H1 (cell line): ENCODE measurements around the gene MEGF9. TPM values are rescaled to one million over a fixed set of nuclear protein-coding genes. Genes with fewer than 3 reads are reported as not detected.
"Not testable (repeated sequence)": the region's sequence is repeated elsewhere in the genome, so short reads cannot be mapped to it uniquely, and the experiment has no call there.

Experiments used
- CTCF ChIA-PET: fragments of 300-600 bp; sonication (Branson Sonifier 250); formaldehyde crosslinking; loops from one replicate; lab custom pipeline; 2021; ENCODE audit not compliant: partially characterized antibody; lab: Charles Lee
- POLR2A ChIA-PET: fragments of 300-600 bp; sonication (Branson Sonifier 250); formaldehyde crosslinking; loops from one replicate; lab custom pipeline; 2021; ENCODE audit warnings: inconsistent platforms; ENCODE audit not compliant: partially characterized antibody; lab: Charles Lee
- DNase-seq, 2 experiments: peaks; one replicate each; pipeline versions ENCODE4 v3.0.0 to v3.0.0-alpha.2; 2010 to 2022; ENCODE audit warnings: low spot score in 2 of 2, low read depth in 1 of 2, mixed read lengths in 1 of 2
- FAIRE-seq: peaks from 2 replicates; lab custom pipeline; 2011; peaks lifted over from hg19 to GRCh38; lab: Jason Lieb, UNC
- H2AFZ ChIP-seq: 2 replicates; pipeline ENCODE4 v1.8.1; 2012; ENCODE audit warnings: low read length, inconsistent platforms
- H2AK5ac ChIP-seq: 2 replicates; pipeline ENCODE4 v1.6.1; 2013; ENCODE audit warnings: low read depth, low read length
- H2BK120ac ChIP-seq: replicated peaks from 2 replicates; pipeline ENCODE3; 2013; ENCODE audit warnings: low read depth, low read length, inconsistent platforms
- H2BK12ac ChIP-seq: 2 replicates; pipeline ENCODE4 v1.6.1; 2013; ENCODE audit warnings: low read depth, low read length
- H2BK15ac ChIP-seq: 2 replicates; pipeline ENCODE4 v1.6.1; 2013; ENCODE audit warnings: low read length
- H2BK20ac ChIP-seq: 2 replicates; pipeline ENCODE4 v1.6.1; 2013; ENCODE audit warnings: low read length
- H2BK5ac ChIP-seq: 2 replicates; pipeline ENCODE4 v1.6.1; 2013; ENCODE audit warnings: low read depth, low read length
- H3K14ac ChIP-seq: 2 replicates; pipeline ENCODE4 v1.6.1; 2013; ENCODE audit warnings: inconsistent platforms; ENCODE audit not compliant: insufficient read length
- H3K18ac ChIP-seq: 2 replicates; pipeline ENCODE4 v1.6.1; 2013; ENCODE audit warnings: low read length; ENCODE audit errors: extremely low read depth
- H3K23ac ChIP-seq: 2 replicates; pipeline ENCODE4 v1.6.1; 2013; ENCODE audit warnings: inconsistent platforms; ENCODE audit not compliant: insufficient read length
- H3K23me2 ChIP-seq: 2 replicates; pipeline ENCODE4 v1.6.1; 2013; ENCODE audit warnings: low read depth, low read length
- H3K27ac ChIP-seq: 2 replicates; pipeline ENCODE4 v1.6.1; 2011; ENCODE audit warnings: low read depth, low read length, inconsistent platforms
- H3K27me3 ChIP-seq, 4 experiments: replicated peaks in 1 of 4; 1 replicate in 1 of 4; 2 replicates in 3 of 4; pipeline versions ENCODE4 v1.6.1 to v1.8.1; 2011 to 2013; ENCODE audit warnings: low read length in 3 of 4, mild to moderate bottlenecking in 3 of 4, inconsistent platforms in 2 of 4, mixed read lengths in 2 of 4, moderate library complexity in 1 of 4; ENCODE audit not compliant: control insufficient read depth in 3 of 4, insufficient read depth in 3 of 4; ENCODE audit errors: extremely low read depth in 1 of 4
- H3K36me3 ChIP-seq, 4 experiments: 2 replicates each; pipeline versions ENCODE4 v1.6.1 to v1.8.1; 2011 to 2013; ENCODE audit warnings: mild to moderate bottlenecking in 4 of 4, low read length in 3 of 4, moderate library complexity in 2 of 4, control low read depth in 1 of 4, inconsistent platforms in 1 of 4; ENCODE audit not compliant: insufficient read depth in 4 of 4, control insufficient read depth in 2 of 4
- H3K4ac ChIP-seq: replicated peaks from 2 replicates; pipeline ENCODE3; 2013; ENCODE audit warnings: low read length, low read depth, mixed read lengths, inconsistent platforms; ENCODE audit not compliant: insufficient read length
- H3K4me1 ChIP-seq, 4 experiments: replicated peaks in 1 of 4; 1 replicate in 1 of 4; 2 replicates in 3 of 4; pipeline versions ENCODE4 v1.6.1 to v1.8.1; 2011 to 2013; ENCODE audit warnings: low read length in 3 of 4, inconsistent platforms in 2 of 4, mixed read lengths in 1 of 4; ENCODE audit not compliant: insufficient read depth in 4 of 4, control insufficient read depth in 3 of 4
- H3K4me2 ChIP-seq, 2 experiments: 2 replicates each; pipeline versions ENCODE4 v1.6.1 to v1.8.1; 2011 to 2013; ENCODE audit warnings: low read depth in 2 of 2, low read length in 2 of 2, control low read depth in 1 of 2, inconsistent platforms in 1 of 2, mild to moderate bottlenecking in 1 of 2; ENCODE audit not compliant: insufficient read depth in 1 of 2
- H3K4me3 ChIP-seq, 4 experiments: fragments of 200-600, 300-600 bp in 1 of 4; sonication (generic), shearing (Covaris generic), sonication (Bioruptor Twin) in 1 of 4; 2 replicates each; pipeline versions ENCODE4 v1.5.1 to v1.8.1; 2011 to 2016; ENCODE audit warnings: low read length in 4 of 4, low read depth in 3 of 4, control low read depth in 2 of 4, inconsistent platforms in 2 of 4, mild to moderate bottlenecking in 2 of 4, mixed read lengths in 1 of 4, moderate library complexity in 1 of 4; ENCODE audit not compliant: insufficient read depth in 2 of 4; ENCODE audit errors: extremely low read depth in 1 of 4
- H3K56ac ChIP-seq: replicated peaks from 2 replicates; pipeline ENCODE3; 2013; ENCODE audit warnings: low read depth, mild to moderate bottlenecking, mixed read lengths, low read length, inconsistent platforms; ENCODE audit not compliant: insufficient read length
- H3K79me1 ChIP-seq: 2 replicates; pipeline ENCODE4 v1.6.1; 2013; ENCODE audit warnings: low read depth, low read length, control low read depth
- H3K79me2 ChIP-seq, 2 experiments: 2 replicates each; pipeline versions ENCODE4 v1.6.1 to v1.8.1; 2012 to 2013; ENCODE audit warnings: low read length in 2 of 2, mild to moderate bottlenecking in 2 of 2, inconsistent platforms in 1 of 2; ENCODE audit not compliant: insufficient read depth in 2 of 2, control insufficient read depth in 1 of 2
- H3K9ac ChIP-seq, 4 experiments: replicated peaks in 1 of 4; 1 replicate in 1 of 4; 2 replicates in 3 of 4; pipeline versions ENCODE4 v1.6.1 to v1.8.1; 2011 to 2013; ENCODE audit warnings: low read depth in 3 of 4, low read length in 3 of 4, control low read depth in 2 of 4, mild to moderate bottlenecking in 2 of 4, moderate library complexity in 2 of 4, inconsistent platforms in 1 of 4; ENCODE audit errors: extremely low read depth in 1 of 4
- H3K9me3 ChIP-seq, 2 experiments: 2 replicates each; pipeline versions ENCODE4 v1.6.1 to v1.8.1; 2012 to 2013; ENCODE audit warnings: mild to moderate bottlenecking in 2 of 2, moderate library complexity in 2 of 2, control low read depth in 1 of 2, inconsistent platforms in 1 of 2, low read depth in 1 of 2, low read length in 1 of 2, mixed read lengths in 1 of 2; ENCODE audit not compliant: insufficient read depth in 2 of 2
- H4K20me1 ChIP-seq, 2 experiments: replicated peaks in 1 of 2; 2 replicates each; pipeline versions ENCODE3 to v1.8.1; 2011 to 2013; ENCODE audit warnings: inconsistent platforms in 2 of 2, low read length in 2 of 2, mild to moderate bottlenecking in 1 of 2; ENCODE audit not compliant: insufficient read depth in 2 of 2, control insufficient read depth in 1 of 2
- H4K5ac ChIP-seq: 2 replicates; pipeline ENCODE4 v1.6.1; 2013; ENCODE audit warnings: low read length, low read depth, mixed read lengths, inconsistent platforms; ENCODE audit not compliant: insufficient read length
- H4K8ac ChIP-seq: 2 replicates; pipeline ENCODE4 v1.8.0; 2013; ENCODE audit warnings: mild to moderate bottlenecking, moderate library complexity, low read length, inconsistent platforms; ENCODE audit not compliant: insufficient read depth; ENCODE audit errors: extremely low read depth
- H4K91ac ChIP-seq: replicated peaks from 2 replicates; pipeline ENCODE3; 2013; ENCODE audit warnings: low read length, mixed read lengths, inconsistent platforms; ENCODE audit not compliant: insufficient read length
- WGBS, 2 experiments: shearing (Covaris generic) in 1 of 2; methylation state at CpG; one replicate each; pipeline versions ENCODE4 v1.1.6 to v1.1.7; 2013 to 2015; ENCODE audit warnings: low lambda C conversion rate in 2 of 2, mixed read lengths in 2 of 2, inconsistent platforms in 1 of 2, low coverage in 1 of 2, missing lambda C conversion rate in 1 of 2; ENCODE audit not compliant: insufficient replicate concordance in 2 of 2, insufficient coverage in 1 of 2, insufficient read length in 1 of 2; ENCODE audit errors: extremely low coverage in 1 of 2, missing lambda C conversion rate in 1 of 2; 5-methylcytosine and 5-hydroxymethylcytosine counted together
- polyA plus RNA-seq, 7 experiments: library from polyadenylated mRNA; depleted of rRNA in 3 of 7; stranded (reverse) in 5 of 7; unstranded in 2 of 7; fragments of >200 nt in 5 of 7; fragments of 200-250 nt in 2 of 7; gene quantifications; 1 replicate in 5 of 7; 2 replicates in 1 of 7; 4 replicates in 1 of 7; pipeline versions ENCODE4 v1.2.1 to v1.2.3, GENCODE V29; 2011 to 2013; ENCODE audit warnings: missing spikeins in 2 of 7, mixed read lengths in 2 of 7
- total RNA-seq: library from RNA; stranded (reverse); fragmentation: NEBNext Ultra II Directional; extraction: Animal tissue kit (Norgen Biotek cat#: 25700); gene quantifications from 2 replicates; pipeline ENCODE4 v1.2.1, GENCODE V29; 2021

The MEGF9 gene
- total and polyA plus RNA-seq, 2 of the 8 experiments (the other 6 are each of a cell fraction or from before 2014, with no cell fraction given): 0.45 to 1.8 TPM

DNA sequence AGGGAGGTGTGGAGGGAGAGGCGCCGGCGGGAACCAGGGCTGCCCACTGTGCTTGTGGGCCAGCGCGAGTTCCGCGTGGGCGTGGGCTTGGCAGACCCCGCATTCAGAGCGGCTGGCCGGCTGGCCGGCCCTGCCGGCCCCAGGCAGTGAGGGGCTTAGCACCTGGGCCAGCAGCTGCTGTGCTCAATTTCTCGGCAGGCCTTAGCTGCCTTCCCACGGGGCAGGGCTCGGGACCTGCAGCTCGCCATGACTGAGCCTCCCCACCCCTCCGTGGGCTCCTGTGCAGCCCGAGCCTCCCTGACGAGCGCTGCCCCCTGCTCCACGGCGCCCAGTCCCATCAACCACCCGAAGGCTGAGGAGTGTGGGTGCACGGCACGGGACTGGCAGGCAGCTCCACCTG, 32.1 kb upstream of the MEGF9 start:
- H3K18ac ChIP-seq, H3K79me2 ChIP-seq, H2BK20ac ChIP-seq, H3K9ac ChIP-seq, H3K23me2 ChIP-seq, H3K23ac ChIP-seq, H2BK5ac ChIP-seq, H3K27ac ChIP-seq, H2BK15ac ChIP-seq, H2AFZ ChIP-seq, H3K4me3 ChIP-seq, DNase-seq, H4K20me1 ChIP-seq, H3K4me1 ChIP-seq, H3K36me3 ChIP-seq, H4K8ac ChIP-seq, H3K9me3 ChIP-seq, H3K27me3 ChIP-seq, H2AK5ac ChIP-seq, H4K5ac ChIP-seq, H3K4me2 ChIP-seq, H4K91ac ChIP-seq, H3K79me1 ChIP-seq, H2BK12ac ChIP-seq, H3K56ac ChIP-seq, H2BK120ac ChIP-seq, H3K14ac ChIP-seq, H3K4ac ChIP-seq, FAIRE-seq, POLR2A ChIA-PET: not testable (repeated sequence)
- 93% methylated on average over 25 of the region's 26 CpGs; no CpG with 5 or more reads in 1 of the 2 experiments for WGBS, 2 experiments
- CTCF ChIA-PET: interaction anchor here (1.0 to 1.6 kb wide), 4 partner anchors 10 to 314 kb away, joined by 4 to 7 read pairs (median 4); no protein-coding TSS in a partner anchor
